ENCODE results near the gene GPR62.
"Not testable (repeated sequence)": the region's sequence is repeated elsewhere in the genome, so short reads cannot be mapped to it uniquely, and the experiment has no call there.

Gene GPR62

DNA sequence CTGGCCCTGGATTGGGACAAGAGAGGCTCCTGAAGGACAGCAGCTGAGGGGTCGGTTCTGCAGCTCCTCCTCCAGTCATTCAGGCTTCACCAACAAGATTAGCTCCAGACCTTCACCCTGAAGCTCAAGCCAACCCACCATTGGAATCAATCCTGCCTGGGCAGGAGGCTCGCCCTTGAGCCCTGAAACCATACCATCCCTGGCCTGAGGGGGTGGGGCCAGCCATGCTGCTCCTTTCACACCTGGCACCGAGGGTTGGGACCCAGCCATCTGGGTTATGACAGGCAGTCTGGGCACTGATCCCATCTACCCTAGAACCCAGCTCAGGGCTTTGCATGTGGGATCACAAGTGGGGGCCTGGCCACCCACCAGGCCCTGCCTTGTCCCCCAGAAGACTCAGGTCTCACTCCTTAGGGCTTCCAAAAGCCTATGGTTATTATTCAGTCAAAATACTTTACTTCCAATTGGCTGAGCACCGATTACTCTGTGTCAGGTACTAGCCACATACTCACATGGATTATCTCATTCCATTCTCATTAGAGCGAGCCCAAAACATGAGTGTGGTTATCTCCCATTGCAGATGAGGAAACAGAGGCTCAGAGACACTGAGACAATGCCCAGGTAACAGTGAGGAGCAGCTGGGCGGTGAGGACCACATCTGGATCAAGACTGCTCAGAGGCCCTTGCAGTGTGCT, 15.6 kb downstream of the GPR62 start:
- DNase-seq (ENCODE audit: low spot score) = no peak

DNA sequence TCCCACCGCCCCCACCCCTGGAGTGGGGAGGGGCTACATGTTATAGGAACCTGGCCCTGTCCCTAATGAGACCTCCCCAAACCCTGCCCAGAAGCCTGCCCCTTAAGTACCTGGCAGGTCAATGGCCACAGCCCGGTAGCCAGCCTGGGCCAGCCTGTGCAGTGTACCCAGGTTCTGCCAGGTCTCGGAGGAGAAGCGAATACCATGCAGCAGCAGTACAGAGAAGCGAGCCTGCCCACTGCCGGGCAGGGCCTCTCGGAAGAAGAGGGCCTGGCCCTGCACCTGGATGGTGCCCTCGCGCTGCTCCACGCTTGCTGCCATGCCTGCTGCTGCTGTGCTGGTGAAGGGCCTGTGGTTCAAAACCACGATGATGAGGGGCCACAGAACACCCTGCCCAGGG, 16.2 kb downstream of the GPR62 start:
- DNase-seq (ENCODE audit: low spot score) = no peak

DNA sequence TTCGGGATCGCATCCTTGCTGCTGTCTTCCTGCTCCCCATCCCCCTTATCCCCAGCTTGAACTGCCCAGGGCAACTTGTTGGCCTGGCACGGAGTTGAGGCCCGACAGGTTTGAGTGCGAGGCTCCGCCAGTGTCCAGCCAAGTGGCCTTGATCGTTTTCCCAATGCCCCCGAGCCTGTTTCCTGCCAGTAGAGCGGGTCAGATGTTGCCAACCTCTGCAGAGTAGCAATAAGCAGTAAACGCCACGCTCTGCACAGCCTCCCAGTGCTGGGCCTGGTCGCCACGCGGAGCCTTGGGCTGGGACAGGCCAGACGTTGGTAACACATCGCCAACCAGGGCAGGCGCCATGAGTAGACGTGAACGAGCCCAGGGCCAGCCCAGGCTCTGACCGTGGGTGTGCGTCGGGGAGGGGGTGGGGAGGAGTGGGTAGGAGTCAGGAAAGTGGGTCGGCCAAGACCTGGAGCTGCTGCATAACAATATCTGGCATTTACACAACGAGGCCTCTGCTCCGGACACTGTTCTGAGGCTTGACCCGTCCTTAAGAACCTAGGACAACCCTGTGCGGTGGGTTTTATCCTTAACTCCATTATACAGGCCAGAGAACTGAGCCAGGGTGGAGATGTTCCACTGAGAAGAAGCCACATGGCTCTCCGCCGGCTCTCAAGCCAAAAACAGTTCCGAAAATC, 19.2 kb downstream of the GPR62 start:
- DNase-seq (ENCODE audit: low spot score) = no peak

DNA sequence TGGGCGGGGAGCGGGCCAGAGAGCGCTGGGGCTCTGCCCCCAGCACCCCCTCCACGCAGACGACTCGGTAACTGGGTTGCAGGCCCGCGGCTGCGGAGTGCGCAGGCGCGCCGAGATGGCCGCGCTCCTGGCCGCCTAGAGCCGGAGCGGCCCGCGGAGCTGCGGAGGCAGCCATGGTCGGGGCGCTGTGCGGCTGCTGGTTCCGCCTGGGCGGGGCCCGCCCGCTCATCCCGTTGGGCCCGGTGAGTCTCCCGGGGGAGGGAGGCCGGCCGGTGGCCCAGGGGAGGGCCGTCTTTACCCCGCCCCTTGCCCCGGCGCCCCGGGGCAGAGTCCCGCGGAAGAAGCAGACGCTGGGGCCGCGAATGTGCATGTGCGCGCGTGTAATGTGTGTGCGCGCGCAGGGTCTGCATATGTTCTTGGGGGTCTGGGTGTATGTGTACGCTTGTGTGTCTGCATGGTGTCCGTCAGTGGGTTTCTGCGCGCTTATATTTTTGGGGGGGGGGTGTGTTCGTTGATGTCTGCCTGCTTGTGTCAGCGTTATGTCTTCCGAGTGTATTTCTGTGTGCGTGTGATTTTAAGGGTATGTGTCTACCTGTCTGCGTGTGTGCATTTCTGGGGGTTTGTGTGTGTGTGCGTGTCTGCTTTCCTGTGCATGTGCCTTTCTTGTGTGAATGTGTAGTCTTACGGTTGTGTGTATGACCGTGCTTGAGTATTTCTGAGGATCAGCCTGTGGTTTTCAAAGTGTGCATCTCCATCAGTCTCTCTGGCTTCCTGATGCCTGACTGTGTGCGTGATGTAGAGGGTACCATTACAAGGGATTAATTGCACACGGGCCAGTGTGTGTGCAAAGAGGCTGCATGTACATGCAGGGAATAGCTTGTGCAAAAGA, 20.0 kb downstream of the GPR62 start, which contains the start of gene ABHD14A:
ABHD14A (plus strand) TSS at position 102 of the 889 bp plus-strand sequence; CDS start at position 174, 72 bp downstream.
- DNase-seq (ENCODE audit: low spot score) = no peak

DNA sequence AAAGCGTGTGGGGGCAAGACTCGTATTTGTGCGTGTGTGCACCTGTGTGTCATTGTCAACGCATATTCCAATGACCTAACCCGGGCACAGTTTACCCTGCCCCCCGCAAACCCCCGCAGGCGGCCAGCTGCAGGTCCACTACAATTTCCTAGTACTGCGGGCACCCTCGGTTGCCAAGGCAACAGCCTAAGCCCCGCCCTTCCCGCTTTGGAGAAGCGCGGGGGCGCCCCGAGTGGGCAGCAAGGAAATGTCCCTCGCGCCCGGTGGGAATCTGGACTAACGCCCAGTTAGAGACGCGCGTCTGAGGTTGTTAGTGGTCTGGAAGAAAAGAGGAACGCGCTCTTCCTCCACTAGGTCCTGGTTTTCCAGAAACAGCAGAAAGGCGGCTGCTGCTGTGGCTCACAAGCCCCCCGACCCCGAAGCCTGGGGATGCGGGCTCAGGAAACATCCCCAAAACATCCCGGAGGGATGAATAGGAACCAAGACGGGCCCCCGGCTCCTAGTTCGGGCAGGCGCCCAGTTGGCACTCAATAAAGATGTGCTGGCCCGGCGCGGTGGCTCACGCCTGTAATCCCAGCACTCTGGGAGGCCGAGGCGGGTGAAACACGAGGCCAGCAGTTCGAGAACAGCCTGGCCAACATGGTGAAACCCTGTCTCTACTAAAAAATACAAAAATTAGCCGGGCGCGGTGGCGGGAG, 20.8 kb downstream of the GPR62 start:
- peak; percentile 83 for DNase-seq (ENCODE audit: low spot score)

DNA sequence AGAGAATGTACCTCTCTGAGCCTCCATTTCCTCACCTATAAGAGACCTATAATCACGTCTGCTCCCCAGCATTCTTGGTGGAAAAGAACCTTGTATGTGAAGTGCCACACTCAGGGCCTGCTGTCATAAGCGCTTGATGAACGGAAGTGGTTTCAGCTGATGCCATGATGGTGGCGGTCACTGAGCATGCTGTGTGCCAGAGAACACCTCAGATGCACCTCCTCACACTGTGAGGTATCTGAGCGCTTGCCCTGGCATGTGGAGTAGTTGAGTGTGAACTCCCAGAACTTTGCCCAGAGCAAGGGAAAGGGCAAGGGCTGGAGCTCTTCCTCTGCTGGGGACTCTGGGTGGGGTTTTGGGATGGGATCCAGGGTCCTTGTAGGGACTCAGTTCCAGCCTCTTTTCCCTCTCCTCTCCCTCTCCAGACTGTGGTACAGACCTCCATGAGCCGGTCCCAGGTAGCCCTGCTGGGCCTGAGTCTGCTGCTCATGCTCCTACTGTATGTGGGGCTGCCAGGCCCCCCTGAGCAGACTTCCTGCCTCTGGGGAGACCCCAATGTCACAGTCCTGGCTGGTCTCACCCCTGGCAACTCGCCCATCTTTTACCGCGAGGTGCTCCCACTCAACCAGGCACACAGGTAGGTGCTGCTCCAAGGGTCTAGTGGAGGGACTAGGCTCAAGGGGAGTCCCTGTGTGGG, 22.4 kb downstream of the GPR62 start:
- DNase-seq (ENCODE audit: low spot score) = no peak

DNA sequence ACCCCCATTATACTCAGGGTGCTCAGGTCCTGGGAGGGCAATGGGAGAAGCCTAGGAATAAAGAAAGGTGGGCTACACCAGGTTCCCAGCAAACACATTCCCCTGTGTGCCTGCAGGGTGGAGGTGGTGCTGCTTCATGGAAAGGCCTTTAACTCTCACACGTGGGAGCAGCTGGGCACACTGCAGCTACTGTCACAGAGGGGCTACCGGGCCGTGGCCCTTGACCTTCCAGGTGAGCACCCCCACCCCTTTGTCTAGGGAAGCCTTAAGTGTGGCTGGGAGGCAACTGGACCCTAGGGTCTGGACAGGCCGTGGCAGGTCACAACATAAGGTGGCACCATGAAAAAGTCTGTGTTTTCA, 22.9 kb downstream of the GPR62 start:
- no peak for DNase-seq (ENCODE audit: low spot score)

DNA sequence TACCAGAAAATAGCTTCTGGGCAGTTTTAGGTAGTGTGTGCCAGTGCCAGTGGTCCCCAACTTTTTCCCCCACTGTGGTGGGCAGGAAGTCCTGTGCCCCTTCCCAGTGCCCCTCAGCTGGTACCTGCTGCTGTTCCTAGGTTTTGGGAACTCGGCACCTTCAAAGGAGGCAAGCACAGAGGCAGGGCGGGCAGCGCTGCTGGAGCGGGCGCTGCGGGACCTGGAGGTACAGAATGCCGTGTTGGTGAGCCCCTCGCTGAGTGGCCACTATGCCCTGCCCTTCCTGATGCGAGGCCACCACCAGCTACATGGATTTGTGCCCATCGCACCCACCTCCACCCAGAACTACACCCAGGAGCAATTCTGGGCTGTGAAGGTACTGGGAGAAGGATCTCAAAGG, 25.1 kb downstream of the GPR62 start:
- DNase-seq (ENCODE audit: low spot score) = no peak

DNA sequence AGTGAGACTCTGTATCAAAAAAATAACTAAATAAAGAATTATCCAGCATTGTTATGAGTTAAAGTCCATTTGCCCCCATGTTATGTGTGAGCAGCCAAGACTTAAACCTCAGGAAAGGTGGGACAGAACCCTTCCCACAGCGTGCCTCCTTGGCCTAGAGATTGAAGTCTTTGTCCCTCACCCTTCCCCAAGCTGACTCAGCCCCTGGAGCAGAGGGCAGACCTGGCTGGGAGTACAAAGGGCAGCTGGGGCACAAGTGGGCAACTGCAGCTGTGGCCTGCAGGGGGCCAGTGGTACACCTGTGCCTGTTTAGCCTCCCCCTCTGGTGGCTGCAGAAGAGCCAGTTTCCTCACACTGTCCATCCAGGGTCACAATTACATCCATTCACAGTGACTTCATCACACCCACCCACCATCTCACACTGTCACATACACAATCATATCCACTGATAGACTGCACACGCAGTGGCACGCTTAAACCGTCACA, 27.2 kb downstream of the GPR62 start:
- DNase-seq (ENCODE audit: low spot score) = no peak

DNA sequence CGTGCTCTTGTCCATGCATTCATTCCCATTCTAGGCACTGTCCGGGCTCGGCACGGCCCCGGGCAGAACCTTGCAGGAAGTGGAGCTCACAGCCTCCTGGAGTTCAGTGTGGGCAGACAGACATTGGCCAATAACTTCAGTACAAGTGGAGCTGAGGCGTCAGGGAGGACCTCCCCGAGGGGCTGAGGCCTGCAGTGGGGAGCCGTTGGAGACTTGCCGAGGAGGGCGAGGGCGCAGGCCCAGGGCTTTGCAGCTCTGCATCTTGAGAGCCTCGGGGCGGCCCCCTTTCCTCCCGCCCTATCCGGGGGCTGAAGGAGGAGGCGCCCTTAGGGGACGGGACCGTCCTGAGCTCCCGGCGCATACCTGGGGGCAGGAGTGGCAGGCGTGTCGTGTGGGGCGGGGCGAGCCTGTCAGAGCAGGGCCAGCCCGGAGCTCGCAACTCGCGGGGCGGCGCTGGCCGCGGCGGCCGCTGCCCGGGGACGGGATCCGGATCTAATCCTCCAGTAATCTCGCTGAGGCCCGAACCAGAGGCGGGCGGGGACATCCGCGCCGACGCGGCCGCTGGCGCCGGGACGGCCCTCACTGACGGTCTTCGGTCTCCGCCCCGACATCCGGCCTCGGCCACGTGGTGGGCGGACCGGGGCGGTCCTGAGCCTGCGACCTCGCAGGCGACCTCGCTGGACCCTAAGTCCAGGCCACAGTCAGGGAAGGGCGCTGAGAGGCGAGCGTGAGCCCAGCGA, 27.8 kb downstream of the GPR62 start, which contains the start of gene ACY1:
ACY1 (plus strand) TSS at position 698 of the 740 bp plus-strand sequence. CDS start 530 bp downstream, outside the sequence.
- DNase-seq (ENCODE audit: low spot score) = peak; percentile 83

DNA sequence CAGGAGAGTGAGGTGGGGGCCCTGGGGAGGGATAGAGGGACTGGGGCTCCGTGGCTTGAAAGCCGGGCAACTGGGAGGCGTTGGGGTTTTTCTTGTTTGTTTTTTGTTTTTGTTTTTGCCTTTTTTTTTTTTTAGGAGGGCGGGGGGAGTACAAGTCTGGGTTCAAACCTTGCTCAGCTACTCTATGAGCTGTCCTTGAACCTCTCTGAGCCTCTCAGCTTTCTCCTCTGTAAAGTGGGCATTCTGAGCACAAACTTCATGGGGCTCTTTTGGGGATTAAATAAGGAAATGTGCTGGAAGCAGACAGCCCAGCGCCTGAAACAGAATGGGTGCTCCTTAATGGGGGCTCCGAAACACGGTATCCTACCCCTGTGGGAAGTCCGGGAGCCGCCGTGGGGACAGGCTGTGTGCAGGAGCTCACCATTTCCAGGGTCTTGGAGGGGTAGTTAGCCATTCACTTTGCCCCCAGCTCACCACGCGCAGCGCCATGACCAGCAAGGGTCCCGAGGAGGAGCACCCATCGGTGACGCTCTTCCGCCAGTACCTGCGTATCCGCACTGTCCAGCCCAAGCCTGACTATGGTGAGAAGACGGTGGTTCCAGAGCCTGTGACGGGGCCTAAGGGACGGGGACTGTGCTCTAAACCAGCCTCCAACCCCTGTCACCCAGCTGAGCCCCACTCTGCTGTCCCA, 28.5 kb downstream of the GPR62 start:
- DNase-seq (ENCODE audit: low spot score) = no peak

DNA sequence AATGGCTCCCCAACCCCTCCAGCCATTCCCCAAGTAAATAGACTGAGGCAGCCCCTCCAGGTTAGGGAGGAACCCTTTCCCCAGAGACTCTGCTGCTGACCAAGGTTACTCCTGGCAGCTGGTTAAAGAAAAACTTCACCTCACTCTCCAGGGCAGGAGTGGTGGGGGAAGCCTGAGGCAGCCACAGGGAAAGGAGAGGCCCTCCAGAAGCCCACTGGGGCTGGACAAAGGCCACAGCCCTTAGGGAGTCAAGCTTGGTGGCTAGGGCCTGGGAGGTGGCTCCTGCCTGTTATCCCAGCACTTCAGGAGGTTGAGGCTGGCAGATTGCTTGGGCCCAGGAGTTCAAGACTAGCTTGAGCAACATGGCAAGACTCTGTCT, 29.1 kb downstream of the GPR62 start:
- DNase-seq (ENCODE audit: low spot score) = no peak

DNA sequence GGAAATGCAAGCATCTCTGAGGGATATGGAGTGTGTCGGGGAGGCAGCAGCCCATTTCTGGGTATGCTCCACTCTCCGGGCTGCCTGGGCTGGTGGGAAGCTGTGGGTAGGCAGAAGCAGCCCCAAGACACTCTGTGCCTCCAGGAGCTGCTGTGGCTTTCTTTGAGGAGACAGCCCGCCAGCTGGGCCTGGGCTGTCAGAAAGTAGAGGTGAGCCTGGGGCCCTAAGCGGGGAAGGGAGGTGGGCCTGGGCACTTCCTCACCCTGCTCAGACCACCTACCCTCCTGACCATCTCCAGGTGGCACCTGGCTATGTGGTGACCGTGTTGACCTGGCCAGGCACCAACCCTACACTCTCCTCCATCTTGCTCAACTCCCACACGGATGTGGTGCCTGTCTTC, 29.9 kb downstream of the GPR62 start:
- DNase-seq (ENCODE audit: low spot score) = no peak

DNA sequence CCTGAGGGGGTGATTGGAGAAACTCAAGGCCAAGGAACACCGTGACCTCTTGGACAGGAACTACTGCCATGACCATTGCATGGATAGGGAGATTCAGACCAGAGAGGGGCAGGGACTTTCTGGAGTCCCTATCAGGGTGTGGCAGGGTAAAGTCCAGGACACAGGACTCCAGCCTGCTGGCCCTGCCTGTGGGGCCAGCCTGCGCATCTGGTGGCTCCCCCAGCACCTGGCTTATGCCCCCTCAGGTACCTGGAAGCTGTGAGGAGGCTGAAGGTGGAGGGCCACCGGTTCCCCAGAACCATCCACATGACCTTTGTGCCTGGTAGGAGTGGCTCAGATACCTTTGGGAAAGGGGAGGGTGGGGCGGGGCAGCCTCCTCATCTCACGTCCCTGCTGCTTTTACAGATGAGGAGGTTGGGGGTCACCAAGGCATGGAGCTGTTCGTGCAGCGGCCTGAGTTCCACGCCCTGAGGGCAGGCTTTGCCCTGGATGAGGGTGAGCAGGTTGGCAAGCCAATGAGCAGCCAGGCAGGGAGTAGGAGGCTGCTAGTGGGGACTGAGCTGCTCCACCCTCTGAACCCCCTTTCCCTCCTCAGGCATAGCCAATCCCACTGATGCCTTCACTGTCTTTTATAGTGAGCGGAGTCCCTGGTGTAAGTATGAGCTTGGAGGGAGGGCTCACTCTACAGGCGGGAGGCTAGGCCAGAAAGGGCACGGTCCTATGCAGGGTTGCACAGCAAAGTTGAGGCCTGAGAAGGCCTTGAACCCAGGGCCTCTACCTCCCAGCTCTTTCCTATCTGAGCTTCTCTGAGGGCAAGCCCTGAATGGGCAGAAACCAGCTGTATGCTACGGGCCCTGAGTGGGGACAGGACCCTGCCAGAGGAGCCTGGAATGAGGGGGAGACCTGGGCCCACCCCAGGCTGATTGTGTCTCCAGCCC, 31.1 kb downstream of the GPR62 start:
- DNase-seq (ENCODE audit: low spot score) = no peak

DNA sequence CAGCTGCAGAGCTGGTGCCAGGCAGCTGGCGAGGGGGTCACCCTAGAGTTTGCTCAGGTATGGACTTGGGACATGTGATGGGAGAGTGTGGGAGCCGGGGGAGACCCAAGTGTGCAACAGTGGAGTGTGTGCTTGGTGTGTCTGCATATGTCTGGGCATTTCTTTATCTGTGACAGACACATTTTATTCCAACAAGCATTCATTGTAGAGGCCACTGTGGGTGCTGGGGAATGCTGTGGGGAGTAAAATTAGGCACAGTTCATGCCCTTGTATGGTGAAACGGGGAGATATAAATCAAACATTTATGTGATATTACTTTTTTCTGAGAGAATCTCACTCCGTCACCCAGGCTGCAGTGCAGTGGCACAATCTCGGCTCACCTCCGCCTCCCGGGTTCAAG, 32.4 kb downstream of the GPR62 start:
- no peak for DNase-seq (ENCODE audit: low spot score)

DNA sequence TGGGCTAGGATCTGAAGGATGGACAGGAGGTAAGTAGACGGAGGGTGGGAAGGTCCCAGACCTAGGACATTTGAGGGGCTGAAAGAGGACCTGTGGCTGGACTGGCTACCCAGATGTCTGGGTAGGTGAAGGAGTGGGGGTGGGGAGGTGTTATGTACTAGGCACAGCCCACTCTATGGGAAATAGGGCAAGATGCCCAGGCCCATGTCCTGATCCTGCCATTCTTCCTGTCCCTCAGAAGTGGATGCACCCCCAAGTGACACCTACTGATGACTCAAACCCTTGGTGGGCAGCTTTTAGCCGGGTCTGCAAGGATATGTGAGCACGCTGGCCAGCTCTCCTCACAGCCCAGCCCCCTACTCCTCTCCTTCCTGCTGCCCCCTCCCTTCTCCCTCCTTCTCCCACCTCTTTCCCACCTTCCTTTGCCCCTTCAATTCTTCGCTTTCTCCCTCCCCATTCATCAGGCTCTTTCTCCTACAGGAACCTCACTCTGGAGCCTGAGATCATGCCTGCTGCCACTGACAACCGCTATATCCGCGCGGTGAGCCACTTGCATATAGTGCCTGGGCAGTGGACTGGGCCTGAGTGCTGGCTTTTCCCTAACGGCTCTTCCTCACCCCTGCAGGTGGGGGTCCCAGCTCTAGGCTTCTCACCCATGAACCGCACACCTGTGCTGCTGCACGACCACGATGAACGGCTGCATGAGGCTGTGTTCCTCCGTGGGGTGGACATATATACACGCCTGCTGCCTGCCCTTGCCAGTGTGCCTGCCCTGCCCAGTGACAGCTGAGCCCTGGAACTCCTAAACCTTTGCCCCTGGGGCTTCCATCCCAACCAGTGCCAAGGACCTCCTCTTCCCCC, 33.3 kb downstream of the GPR62 start:
- no peak for DNase-seq (ENCODE audit: low spot score)

DNA sequence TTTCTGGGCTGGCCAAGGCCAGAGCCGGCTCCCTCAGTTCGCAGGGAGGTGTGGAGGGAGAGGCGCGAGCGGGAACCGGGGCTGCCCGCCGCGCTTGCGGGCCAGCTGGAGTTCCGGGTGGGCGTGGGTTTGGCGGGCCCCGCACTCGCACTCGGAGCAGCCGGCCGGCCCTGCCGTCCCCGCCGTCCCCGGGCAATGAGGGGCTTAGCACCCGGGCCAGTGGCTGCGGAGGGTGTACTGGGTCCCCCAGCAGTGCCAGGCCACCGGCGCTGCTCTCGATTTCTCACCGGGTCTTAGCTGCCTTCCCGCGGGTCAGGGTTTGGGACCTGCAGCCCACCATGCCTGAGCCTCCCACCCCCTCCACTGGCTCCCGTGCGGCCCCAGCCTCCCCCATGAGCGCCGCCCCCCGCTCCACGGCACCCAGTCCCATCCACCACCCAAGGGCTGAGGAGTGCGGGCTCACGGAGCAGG, 35.4 kb downstream of the GPR62 start:
- DNase-seq (ENCODE audit: low spot score) = not testable (repeated sequence)
